GM18858 (cell line): ENCODE results near the gene HOXB5.

Source experiments
- ATAC-seq: cut with Tn5 transposase; IDR thresholded peaks from one replicate; pipeline ENCODE4 v1.9.1; 2021; ENCODE audit not compliant: unreplicated experiment

HOXB5 gene

DNA sequence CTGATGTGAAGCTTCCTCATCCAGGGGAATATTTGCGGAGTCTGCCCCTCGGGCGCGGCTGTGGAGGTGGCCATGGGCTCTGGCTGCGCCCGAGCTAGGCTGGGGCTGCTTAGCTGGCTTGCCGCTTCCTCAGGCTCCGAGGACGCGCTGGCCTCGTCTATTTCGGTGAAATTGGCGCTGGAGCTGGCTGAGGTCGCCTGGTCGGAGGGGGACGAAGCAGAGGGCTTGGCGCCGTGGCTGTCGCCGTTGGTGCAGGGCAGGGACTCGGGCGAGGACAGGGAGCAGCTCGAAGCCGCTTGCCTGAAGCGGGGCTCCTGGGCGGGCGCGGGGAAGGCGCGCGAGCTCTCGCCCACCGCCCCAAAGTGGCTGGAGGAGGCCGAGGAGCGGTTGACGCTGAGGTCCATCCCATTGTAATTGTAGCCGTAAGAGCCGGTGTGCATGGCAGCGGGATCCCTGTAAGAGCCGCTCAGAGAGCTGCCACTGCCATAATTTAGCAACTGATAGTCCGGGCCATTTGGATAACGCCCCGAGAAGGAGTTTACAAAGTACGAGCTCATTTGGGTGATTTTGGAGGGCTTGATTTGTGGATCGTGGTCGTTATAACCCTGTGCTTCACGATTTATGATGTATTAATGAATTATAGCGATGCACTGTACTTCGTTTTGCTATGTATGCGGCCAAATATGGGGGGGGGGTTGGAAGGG, at the start of gene HOXB5:
Gene HOXB5 (minus strand): TSS at position 654 of the 704 bp plus-strand sequence. CDS start 97 bp downstream, at position 557.
- no peak for ATAC-seq

DNA sequence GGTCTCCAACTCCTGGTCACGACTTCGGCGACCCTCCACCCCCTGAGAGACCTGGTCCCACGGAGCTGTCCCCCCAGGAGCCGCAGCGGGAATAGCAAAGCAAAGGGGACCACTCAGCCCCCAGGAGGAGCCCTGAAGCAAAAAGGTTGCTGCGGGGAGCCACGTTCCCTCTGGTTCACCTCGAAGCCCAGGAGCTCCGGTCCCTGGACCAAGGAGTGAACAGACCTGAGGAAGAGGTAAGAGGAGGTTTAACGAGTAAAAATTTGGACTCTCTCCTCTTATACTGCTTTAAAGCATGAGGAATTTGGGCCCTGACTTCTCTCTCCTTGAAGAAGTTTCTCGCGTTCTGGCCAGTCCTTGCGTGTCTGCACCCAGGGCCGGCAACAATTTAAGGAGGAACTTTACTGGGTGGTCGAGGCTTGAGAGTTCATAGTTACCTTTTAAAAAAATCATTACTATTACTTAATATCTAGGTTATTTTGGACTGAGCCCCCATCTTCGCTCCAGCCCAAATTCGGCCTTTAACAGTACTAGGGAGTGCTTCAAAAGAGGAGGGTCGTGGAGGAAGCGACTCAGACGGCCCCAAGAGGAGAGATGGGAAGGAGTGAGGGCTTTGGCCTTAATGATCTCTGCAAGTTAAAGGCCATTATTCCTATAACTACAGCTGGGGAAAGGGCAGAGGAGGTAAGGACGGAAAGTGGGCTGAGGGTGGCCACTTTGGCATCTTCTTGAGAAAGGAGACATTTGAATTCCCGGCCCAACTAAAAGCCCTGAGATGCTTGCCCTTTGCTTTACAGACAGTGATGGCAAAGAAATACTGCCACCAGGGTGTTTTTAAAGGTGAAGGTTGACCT, 49.5 kb upstream of the HOXB5 start:
- ATAC-seq, result no peak

DNA sequence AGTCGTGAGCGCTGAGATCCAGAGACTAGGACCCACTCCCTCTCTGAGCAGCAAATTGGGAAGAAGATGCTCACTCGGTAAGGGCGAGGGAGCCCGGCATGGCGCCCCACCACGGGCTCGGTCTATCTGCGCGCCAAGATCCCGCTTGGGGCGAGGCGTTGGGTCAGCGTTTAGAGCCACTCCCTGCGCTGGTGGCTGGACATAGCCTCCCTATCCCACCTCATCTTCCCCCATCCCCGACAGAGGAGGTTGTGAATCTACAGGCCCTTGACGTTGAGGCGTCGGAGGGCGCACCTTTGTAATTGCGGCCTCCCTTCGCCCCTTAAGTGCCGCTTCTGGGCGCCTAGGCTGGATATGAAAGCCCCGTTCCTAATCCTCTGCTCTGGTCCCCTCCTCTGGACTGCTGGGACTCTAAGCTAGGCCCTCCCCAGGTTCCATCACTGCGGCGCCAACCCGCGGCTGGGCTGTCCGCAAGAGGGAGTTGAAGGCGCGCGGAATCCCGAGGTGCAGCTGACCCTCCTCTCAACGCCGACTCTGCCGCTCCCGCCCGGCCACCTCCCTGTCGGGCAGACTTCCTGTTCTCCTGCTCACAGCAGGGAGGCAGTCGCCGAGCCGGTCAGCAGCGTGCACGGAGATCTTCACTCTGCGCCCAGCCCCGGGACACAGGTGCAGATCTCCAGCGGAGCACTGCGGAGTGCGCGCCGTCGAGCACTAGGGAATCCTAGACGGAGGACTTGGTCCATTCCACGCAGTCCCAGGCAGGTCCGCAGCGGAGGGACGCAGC, 48.7 kb upstream of the HOXB5 start:
- ATAC-seq, result no peak

DNA sequence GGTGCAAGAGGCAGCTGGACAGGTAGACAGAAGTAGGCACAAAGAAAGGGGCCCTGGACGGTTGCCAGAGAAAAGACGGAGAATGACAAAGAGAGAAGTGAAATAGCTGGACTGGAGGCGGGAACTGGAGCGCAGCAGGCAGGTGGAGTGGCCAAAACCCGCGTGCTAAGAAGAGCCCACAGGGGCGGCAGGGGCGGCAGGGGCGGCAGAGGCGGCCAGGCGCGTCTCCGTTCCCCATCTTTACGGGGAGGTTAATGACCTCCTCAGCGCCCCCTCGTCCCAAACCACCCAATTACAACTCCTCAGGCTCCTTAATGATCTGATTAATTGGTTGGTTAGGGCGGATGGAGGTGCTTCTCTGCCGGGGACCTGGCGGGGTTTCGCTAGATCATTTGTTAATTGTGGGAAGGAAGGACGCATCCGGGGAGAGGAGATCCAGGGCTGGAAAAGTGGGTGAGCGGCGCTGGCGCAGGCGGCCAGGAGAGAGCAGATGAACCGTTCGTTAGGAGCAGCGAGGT, 48.0 kb upstream of the HOXB5 start:
- ATAC-seq, result no peak

DNA sequence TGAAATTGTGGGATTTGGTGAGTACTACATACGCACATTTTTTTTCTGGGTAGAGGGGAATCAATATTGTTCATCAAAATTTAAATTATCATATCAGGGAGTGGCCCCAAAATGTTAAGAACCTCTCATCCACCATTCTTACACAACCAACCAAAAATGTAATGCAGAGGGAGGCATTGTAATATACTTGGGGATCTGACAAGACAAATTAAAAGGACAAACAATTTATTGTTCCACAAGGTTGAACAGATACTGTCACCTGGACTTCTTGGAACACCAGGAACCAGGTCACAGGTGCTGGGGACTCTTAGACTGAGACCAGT, 47.2 kb upstream of the HOXB5 start:
- no peak for ATAC-seq

DNA sequence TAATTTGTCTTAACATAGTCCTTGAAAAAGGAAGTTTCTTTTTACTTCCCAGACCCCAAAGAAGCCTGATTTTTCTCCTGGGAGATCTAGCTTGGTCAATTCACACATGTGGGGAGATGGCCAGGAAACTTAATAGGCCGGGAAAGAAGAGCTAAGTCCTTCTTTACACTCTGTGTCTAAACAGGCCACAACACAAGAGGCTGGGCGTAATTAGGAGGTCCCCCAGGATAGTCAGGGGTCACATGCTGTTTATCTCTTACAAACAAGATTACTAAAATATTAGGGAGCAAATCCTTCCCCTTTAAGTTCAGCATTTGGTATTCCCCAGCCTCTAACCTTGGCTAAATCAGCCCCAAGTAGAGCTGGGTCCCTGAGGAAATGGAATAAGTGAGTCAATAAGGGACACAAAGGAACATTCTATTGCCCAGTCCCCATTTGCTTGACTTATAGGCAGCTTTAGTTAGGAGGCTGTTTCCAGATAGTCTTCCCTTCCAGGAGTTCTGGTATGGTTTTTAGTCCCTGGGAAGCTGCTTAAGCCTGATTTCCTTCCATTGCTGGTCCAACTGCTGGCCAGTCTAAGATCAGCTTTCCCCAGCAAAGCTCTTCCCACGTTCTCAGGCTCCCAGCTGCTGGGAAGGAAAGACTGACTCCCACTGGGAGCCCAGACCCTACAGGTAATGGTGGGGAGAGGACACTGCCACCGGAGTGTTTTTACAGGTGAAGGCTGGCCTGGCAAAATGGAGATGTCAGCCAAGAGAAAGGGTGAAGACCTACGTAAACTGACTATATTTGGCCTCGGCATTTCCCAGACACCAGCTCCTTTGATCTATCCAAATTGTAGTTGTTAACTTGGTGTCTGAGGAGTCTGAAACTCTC, 46.6 kb upstream of the HOXB5 start:
- ATAC-seq, result no peak

DNA sequence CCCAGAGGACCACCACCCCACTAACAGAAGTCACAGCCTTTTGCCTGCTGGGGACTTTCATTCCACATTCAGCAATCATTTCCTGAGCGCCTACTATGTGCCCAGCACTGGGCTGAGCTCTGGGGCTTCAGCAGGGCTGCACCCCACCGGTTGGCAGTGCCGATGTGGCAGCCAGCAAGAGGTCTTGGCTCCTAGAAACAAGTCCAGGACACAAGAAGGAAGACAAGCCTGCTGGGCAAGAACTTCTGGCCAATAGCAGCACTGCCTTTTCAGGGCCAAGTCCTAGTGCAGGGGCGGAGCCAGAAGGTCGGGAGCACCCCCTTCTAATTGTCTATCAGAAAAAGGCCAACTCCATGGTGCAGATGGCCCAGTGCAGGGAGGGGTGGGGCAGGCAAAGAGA, 45.6 kb upstream of the HOXB5 start:
- no peak for ATAC-seq

DNA sequence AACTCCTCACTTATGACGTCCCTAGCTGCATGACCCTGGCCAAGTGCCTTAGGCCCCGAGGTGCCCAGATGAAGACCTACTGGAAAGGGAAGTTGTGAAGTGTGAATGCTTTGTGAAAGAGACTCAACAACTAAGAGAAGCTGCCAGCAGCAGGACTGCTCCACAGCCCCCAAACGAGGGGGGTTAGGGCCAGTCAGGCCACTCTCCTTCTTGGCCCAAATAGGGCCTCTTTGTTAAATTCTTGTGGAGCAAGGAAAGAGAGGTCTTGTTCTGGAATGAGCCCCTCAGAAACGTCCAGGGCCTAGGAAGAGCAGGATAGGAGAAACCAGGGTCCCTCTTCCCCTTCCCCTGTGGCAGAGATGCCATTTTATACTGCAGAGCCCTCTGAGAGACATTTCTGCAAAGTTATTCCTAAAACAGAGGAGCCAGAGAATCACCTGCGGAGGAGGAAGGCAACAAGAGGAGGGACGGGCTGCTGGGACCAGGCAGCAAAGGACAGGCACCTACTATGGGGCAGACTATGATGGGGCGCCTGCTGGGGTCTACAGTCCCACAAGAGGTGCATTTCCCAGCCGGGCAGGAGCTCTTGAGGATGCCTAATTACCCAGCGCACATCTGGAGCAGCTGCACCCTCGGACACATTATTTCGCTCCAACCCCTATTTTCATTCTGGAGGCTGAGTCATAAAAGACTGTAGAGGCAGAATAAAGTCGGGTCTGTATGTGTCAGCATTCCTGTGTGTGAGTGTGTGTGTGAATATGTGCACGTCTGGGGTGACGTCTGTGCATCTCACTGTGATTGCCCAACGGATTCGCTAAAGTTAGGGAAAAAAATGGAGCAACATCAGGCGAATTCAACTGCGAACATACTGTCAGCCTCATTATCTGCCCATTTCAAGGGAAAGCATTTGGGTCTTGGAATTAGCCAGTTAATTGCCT, 44.0 kb upstream of the HOXB5 start:
- ATAC-seq, result no peak

DNA sequence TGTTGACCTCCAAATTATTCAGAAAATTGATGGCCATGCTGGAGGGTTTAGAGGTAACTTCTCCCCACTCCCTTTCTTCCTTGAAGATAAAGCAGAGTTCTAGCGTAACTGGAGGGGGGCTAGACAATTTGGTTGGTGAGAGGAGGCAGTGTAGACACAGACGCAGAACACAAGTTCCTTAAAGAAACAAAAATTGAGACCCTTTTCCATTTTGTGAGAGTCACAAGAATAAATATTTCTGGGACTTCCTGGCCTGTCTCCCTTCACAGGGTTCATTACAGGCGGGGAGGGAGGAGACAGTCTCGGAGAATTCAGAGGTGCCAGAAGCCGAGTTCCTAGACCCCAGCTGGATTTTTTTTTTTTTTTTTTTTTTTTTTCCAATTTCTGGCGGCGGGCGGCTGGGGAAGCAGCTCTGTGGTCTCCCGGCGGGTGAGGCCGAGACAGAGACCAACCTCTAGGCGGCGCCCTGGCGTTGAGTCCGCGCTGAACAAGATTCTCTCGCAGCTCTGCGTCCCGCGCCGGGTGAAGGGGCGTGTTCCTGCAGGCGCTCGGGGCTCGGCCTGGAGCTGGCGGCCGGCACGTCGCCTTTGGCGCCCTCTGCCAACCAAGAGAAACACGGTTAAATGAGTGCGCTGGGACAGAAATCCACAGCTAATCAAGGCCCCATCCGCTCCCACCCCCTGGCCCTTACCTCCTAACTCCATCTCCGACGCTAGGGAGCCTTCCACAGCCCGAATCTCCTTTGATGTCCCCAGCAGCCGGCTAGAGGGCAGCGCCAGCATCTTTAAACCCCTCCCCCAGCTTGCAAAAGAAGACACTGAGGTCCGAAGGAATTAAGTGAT, 42.8 kb upstream of the HOXB5 start:
- ATAC-seq, result no peak

DNA sequence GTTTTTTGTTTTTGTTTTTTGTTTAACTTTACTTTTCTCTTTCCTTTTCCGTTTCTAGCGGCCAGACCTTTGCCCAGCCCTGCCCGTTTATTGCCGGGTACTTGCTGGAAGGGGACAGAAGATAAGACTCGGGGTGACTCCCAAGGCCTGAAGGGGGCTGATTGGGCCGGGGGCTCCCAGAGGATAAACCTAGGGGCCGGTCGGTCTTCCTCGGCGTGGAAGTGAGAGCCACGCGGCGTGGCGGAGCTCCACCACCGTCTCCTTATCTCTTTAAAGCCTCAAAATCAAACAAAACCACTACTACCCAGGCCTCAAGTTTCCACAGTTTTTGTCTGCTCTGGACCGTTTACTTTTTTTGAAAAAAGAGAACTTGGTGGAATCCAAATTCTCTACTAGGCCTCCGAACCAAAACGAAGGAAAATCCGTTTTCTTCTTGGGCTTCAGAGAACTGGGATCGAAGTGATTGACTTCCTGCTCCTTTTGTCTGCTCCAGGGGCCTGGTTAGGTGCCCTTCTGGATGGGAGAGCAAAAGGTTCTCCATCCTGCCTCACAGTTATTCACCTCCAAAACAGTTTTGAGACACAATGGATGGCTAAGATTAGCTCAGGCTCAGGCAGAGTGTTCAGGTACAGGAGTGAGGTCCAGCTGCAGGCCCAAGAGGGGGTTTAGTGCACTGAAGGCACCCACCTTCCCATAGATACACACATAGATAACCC, 41.1 kb upstream of the HOXB5 start:
- no peak for ATAC-seq

DNA sequence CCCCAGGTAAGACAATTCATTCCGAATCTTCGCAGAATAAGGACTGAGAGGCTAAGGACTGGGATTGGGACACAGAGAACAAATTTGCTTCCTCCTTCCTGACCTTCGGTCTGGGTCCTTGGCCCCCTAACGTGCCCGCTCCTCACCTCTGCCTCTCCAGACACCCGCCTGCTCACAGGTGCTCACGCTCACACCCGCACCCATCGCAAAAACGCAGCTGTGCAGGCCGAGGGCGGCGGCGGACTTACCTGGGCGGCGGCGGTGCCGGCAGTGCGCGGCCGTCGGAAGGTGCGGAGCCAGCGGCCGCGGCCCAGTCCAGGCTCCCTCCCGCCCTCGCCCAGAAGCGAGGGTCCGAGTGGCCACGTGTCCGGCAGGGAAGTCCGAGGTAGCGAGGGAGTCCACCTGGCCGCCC, 39.7 kb upstream of the HOXB5 start:
- ATAC-seq, result no peak

DNA sequence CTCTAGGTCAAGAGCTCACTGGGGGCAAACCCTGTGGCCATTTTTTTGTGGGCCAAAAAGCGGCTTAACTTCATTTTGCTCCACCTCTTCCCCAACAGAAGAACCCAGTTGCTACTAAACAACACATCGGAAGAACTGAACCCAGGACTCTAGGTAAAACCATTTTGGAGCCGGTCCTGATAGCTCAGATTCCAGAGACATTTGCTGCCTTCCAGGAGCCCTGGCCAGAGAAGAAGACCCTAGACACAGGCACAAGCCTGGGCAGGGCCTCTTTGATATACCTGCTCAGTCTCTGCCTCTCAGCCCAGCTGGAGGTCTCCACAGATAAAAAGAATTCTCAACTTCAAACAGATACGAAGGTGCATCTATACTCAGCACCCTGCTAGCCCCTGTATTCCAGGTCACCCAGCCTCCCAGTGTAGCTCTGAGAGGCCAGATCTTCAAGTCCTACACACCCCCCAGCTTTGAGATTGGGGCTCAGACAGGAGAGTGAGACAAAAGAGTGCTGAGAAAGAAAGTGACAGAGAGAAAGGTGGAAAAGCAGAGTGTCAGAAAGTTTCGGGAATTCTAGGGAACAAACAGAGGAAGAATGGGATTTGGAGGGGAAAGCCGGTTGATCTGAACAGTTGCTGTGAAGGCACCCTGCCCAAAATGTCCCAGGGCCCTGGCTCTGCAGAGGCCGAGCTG, 39.1 kb upstream of the HOXB5 start:
- ATAC-seq, result no peak

DNA sequence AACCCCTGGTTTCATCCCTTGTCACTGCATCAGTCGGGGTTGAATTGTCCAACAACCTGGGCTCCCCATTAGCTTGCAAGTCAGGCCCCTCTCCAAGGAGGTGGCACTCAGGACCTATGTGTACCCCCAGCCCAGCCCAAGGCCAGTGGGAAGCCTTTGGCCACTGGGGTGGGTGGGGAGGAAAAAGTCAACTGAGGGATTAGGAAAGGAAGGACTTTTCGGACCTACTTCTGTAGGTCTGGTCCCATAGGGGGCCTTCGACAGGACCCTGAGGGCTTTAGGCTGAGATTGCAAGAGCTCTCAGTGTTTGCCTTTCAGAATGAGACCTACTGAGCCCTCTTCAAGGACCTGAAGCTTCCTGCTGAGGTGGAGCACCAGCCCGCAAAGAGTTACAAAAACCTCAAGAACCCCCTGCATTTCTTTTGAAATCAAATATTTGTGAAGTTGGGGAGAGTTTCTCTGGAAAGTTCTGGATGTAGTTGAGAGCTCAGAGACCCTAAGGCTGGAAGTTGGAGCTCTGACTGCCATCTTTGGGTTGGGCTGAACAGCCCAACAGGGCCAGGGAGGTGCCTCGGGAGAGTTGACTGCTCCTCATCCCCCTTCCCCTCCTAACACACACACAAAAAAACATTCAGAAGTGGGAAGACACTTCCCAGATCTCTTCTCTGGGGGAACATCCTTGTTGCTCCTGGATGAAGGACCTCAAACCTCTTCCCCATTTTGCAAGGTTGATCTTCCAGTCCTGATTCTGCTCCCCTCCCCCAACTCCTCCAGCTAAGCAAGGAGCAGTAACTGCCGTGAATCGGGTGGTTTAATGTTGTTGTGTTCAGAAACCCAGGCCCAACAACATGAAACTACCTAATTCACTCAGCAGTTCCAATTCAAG, 38.4 kb upstream of the HOXB5 start:
- no peak for ATAC-seq

DNA sequence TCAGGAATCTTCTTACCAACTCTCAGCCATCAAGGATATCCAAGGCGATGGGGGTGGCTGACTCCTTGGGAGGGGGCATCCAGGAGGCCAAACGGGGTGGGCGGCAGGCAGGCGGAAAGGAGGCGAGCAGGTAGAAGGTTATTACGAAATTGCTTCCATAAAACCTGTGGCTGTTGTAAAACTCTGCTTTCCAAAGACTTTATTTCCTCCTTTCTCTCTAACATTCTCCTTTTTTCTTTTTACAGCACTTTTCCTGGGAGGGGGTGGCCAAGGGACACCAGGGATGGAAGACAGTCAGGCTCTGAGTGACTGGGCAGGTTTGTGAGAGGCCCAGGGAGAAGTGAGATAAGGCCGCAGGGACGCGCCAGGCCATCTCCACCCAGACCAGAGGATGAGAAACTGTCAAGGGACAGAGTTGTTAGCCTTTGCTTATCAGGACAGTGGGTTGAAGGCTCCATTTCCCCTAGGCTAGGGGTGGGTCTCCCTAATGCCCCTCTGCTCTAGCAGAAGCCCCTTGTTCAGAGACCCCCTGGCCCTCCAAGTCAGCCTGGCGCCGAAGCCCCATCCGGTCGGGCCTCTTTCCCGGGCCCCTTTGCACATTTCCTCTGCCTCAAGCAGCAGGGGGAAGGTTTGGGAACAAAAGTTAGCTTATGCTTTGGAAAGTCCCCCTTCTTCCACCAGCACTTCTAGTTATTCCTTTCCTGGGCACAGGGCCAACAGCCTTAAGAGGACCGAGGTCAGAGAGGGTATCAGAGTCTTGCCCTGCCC, 37.5 kb upstream of the HOXB5 start:
- no peak for ATAC-seq

DNA sequence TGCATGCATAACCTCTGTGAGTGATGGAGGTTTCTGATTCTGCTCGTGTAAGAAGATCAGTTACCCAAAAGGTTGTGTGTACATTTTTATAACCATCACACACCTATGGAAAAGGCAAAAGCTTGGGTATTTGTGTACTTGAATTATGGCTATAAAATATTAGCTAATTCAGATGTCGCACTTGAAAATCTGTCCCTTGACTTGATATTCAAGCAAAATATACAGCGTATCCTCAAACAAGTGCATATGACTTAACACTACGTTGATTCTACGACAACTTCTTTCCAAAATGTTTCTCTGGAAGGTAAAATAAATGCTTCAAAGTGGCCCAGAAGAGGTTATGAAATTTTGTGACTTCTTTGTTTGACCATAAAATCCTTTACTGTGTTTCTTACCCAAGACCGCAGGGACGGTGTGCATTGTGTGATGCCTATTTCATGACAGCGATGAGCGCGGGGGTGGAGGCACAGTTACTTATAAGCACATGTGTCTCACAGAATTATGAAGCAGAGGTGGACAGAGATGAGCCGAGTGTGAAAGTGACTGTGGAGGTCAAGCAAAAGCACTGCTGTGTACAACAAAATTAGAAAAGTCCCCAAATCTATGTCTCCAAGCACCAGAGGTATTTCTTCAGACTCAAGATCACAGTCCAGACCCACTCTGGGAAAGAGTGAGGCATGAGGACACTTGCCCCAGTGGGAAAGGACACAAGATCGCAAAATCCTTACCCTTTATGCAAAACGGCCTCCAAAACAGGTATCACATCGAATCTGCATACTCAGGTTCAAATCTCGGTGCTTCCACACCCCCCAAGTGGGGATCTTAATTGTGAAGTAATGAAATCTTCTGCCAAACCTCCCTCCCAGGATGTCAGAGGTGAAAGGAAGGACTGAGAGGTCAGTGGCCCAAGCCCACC, 36.7 kb upstream of the HOXB5 start:
- ATAC-seq, result no peak
